Activated naive CD4-positive, alpha-beta T cell treated with anti-CD3 and anti-CD28 coated beads for 36 hours (primary cell): Measurements from ENCODE around the gene SLC6A1. TPM values are rescaled to one million over a fixed set of nuclear protein-coding genes. Genes with fewer than 3 reads are reported as not detected.
A peak's percentile ranks its signal among the peaks of the same experiment; 100 is the strongest.

ENCODE experiments used
- CTCF ChIA-PET: fragments of 350-600 bp; sonication (Branson Sonifier 250); formaldehyde crosslinking; loops from one replicate; lab custom pipeline; 2021; ENCODE audit warnings: antibody characterized with exemption; lab: Charles Lee
- DNase-seq: peaks from one replicate; pipeline ENCODE4 v3.0.0-alpha.2; 2020
- H3K27ac Mint-ChIP-seq: one replicate; pipeline ENCODE4 v1.8.0; 2021; ENCODE audit warnings: mild to moderate bottlenecking, mixed read lengths
- H3K27me3 Mint-ChIP-seq: one replicate; pipeline ENCODE4 v1.8.0; 2021; ENCODE audit warnings: low read depth, mixed read lengths
- H3K36me3 Mint-ChIP-seq: one replicate; pipeline ENCODE4 v1.8.0; 2021; ENCODE audit warnings: low read depth, mixed read lengths
- H3K4me1 Mint-ChIP-seq: one replicate; pipeline ENCODE4 v1.8.0; 2021; ENCODE audit warnings: low read depth, mixed read lengths
- H3K4me3 Mint-ChIP-seq: one replicate; pipeline ENCODE4 v1.8.0; 2021; ENCODE audit warnings: mild to moderate bottlenecking, moderate library complexity, mixed read lengths
- H3K9me3 Mint-ChIP-seq: one replicate; pipeline ENCODE4 v1.8.0; 2021; ENCODE audit warnings: mixed read lengths
- intact Hi-C: fragments of 100-400 bp; cut with micrococcal nuclease; formaldehyde crosslinking; loops from one replicate; pipeline ENCODE4 v1.15.1; 2023
- total RNA-seq, 2 experiments: library from RNA; stranded (reverse); gene quantifications; one replicate each; pipeline ENCODE4 v1.2.3, GENCODE V29; 2021

Gene SLC6A1
- total RNA-seq, result not detected

DNA sequence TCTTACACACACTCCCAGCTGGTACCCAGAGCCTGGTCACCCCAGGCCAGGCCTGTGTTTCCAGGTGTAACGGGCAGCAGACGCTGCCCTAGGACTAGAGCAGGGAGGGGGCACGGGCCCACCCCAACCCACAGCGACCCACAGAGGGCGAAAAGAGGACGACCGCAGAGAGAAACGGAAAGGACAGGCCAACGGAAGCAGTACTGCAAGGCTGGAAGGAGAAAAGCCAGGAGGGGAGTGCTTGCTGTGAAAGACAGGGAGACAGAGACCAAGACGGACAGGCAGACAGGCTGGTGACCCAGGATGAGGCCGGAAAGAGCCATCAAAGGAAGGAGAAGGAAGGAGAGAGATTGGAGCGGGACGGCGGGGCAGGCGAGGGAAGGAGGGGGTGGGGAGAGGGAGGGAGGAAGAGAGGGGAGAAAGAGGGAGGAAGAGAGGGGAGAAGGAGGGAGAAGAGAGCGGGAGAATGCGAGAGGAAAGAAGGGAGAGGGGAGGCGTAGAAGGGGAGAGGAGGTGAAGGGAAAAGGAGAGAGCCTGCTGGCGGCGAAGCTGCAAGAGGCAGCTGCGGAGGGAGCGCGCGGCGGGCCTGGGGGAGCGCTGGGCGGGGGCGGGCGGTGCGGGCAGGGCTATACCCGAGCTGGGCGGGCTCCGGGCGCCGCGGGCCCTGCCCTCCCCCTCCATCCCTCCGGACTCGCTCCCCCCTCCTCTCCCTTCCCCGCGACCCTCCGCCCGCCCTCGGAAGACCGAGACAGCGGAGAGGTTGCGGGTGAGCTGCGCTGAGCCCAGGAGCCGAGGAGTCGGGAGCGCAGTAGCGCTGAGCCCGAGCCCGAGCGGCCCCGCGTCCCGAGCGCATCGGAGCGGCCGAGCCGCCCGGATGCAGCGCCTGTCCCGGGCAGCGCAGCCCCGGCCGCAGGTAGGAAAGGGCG is at the start of gene SLC6A1:
Gene SLC6A1, plus strand, starts transcription at position 732 of the 926 bp plus-strand sequence. CDS start 24,464 bp downstream, outside the sequence.
- Mint-ChIP-seq H3K27ac (no peak within 1 kb of the TSS), H3K4me1 (peaks cover 4% of the 10 kb centered on the region), H3K4me3 (peak within 1 kb of the TSS; percentile 43), H3K27me3 (peaks cover 61% of the 10 kb centered on the region), H3K36me3 (no peaks in the 10 kb centered on the region), H3K9me3 (no peaks in the 10 kb centered on the region)
- intact Hi-C loops, result no loop called here
- CTCF ChIA-PET, result no interaction called here
- DNase-seq, result no peak

DNA sequence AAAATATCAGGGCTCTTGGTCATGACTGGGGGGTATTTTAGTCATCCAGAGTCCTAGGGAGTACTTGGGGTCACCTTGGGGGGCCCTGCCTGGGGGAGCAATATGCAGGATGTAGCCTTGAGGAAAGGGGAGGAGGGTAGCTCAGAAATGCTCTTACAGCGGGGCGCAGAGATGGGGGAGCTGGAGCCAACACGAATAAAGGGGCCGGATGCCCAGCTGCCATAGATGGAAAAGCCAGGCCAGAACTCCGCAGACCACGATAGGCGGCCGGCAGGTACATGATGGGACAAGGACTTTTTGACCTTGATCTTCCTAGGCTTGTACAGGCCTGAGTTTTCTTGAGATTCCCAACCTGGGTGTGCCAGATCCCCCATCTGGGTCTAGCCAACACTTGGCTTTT is 47.7 kb upstream of the SLC6A1 start:
- DNase-seq, result no peak
- intact Hi-C loops, result loop anchor here (1.0 to 10.0 kb wide), 4 partner anchors 37 to 710 kb away; no protein-coding TSS in a partner anchor
- Mint-ChIP-seq H3K4me1 (no peaks in the 10 kb centered on the region), H3K27me3 (peaks cover 15% of the 10 kb centered on the region), H3K4me3 (no peak overlapping the region), H3K9me3 (peaks cover 2% of the 10 kb centered on the region), H3K27ac (no peak overlapping the region), H3K36me3 (no peaks in the 10 kb centered on the region)
- CTCF ChIA-PET, result interaction anchor here (0.6 to 4.9 kb wide), 3 partner anchors 18 to 116 kb away, joined by 3 to 39 read pairs (median 3); no protein-coding TSS in a partner anchor

DNA sequence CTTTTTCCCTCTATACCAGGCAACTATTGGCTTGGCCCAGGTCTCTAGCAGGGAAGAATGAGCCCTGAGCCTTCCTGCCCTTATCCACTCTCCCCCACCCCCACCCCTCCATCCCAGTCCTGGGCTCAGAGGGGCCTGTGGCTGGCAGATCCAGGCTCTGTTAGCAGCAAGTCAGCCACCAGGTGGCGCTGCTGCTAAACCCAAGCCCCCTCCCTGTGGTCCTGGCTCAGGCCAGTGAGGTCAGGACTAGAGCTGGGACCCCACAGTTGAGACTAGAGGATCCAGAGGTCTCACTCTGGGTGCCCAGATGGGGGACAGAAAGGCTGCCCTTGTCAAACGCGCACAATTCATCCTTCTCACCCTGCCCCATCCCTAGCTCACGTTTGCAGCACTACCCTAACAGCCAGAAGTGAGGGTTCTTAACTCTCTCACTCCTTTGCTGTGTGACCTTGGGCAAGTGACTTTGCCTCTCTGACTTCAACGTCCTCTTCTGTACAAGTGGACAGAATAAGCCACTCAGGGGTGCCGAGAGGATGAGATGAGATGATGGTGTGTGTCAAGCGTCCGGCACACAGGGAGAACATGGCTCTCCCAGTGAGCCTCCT is 46.8 kb upstream of the SLC6A1 start:
- peaks cover 2% of the 10 kb centered on the region for H3K9me3 Mint-ChIP-seq
- H3K4me1 Mint-ChIP-seq, result no peaks in the 10 kb centered on the region
- no peaks in the 10 kb centered on the region for H3K36me3 Mint-ChIP-seq
- intact Hi-C loops, result loop anchor here (1.0 to 10.0 kb wide), 4 partner anchors 37 to 709 kb away; no protein-coding TSS in a partner anchor
- DNase-seq, result peak; percentile 70
- H3K27ac Mint-ChIP-seq, result no peak overlapping the region
- H3K4me3 Mint-ChIP-seq, result no peak overlapping the region
- peaks cover 15% of the 10 kb centered on the region for H3K27me3 Mint-ChIP-seq
- CTCF ChIA-PET, result interaction anchor here (0.5 to 4.9 kb wide), 7 partner anchors 11 to 159 kb away, joined by 3 to 39 read pairs (median 5); no protein-coding TSS in a partner anchor

DNA sequence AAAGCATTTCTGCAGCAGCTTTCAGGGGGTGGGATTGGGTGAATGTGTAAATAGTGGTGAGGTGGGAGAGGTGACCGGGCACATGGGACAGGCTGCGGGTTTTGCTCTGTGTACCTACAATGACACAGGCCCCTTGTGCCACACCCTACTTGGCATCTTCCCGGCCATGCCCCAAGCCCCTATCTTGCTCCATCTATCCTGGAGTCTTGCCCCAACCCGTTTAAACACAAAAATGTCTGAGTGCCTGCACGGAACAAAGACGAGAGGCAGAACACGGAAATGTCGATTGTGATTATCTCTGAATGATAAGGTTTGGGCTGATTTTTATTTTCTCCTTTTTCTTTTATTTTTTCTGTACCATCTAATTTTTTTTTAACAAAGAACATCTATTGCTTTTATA is 46.0 kb upstream of the SLC6A1 start:
- Mint-ChIP-seq H3K36me3 (no peaks in the 10 kb centered on the region), H3K4me3 (no peak overlapping the region), H3K27me3 (peaks cover 15% of the 10 kb centered on the region), H3K9me3 (peaks cover 2% of the 10 kb centered on the region), H3K4me1 (no peaks in the 10 kb centered on the region), H3K27ac (no peak overlapping the region)
- no peak for DNase-seq
- CTCF ChIA-PET, result interaction anchor here (1.0 to 4.9 kb wide), 8 partner anchors 10 to 208 kb away, joined by 3 to 39 read pairs (median 4); no protein-coding TSS in a partner anchor
- intact Hi-C loops, result loop anchor here (5.0 to 10.0 kb wide), 3 partner anchors 36 to 708 kb away; no protein-coding TSS in a partner anchor

DNA sequence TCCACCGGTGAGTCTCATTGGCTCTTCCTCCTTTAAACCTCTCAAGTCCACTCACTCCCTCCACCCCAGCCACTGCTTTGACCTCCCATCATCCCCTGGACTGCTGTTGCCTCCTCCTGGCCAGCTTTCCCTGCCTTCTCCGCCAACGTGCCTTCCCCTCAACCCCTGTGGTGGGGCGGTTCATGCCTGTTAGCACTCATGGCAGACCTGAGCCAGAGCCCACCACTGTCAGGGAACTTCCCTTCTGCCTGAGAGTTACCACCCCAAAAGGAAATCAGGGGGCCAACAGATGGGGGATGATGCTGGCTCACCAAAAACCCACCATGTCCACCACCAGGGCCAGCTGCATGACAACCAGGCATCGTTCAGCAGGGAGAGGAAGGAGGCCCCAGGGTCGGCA is 44.2 kb upstream of the SLC6A1 start:
- Mint-ChIP-seq H3K9me3 (no peaks in the 10 kb centered on the region), H3K4me3 (no peak overlapping the region), H3K36me3 (no peaks in the 10 kb centered on the region), H3K27ac (no peak overlapping the region), H3K27me3 (peaks cover 18% of the 10 kb centered on the region), H3K4me1 (no peaks in the 10 kb centered on the region)
- no peak for DNase-seq
- CTCF ChIA-PET, result interaction anchor here (4.9 kb wide), 1 partner anchor 112 kb away, joined by 39 read pairs; no protein-coding TSS in a partner anchor
- intact Hi-C loops, result loop anchor here (5.0 to 10.0 kb wide), 3 partner anchors 34 to 706 kb away; no protein-coding TSS in a partner anchor

DNA sequence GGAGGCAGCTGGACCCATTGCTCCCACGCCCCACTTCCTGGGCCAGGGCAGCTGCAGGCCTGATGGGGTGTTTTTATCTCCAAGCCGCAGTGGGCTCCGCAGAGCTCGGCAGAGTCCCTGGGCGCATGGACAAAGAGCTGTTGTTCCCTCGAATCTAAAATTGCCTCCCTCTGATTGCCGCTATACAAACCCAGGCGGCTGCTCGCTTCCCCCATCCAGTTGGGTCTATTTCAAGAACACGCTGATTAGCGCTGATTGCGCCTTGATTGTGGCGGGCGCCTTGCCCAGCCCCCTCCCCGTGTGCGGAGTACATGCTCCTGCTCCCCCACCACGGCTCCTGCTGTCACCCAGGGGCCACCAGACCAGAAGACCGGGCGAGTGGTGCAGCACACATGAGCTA is 43.4 kb upstream of the SLC6A1 start:
- Mint-ChIP-seq H3K4me3 (no peak overlapping the region), H3K36me3 (no peaks in the 10 kb centered on the region), H3K4me1 (no peaks in the 10 kb centered on the region), H3K27me3 (peaks cover 18% of the 10 kb centered on the region), H3K9me3 (no peaks in the 10 kb centered on the region), H3K27ac (no peak overlapping the region)
- CTCF ChIA-PET, result interaction anchor here (0.9 kb wide), 1 partner anchor 111 kb away, joined by 3 read pairs; no protein-coding TSS in a partner anchor
- DNase-seq, result no peak
- intact Hi-C loops, result loop anchor here (5.0 to 10.0 kb wide), 3 partner anchors 33 to 706 kb away; no protein-coding TSS in a partner anchor

DNA sequence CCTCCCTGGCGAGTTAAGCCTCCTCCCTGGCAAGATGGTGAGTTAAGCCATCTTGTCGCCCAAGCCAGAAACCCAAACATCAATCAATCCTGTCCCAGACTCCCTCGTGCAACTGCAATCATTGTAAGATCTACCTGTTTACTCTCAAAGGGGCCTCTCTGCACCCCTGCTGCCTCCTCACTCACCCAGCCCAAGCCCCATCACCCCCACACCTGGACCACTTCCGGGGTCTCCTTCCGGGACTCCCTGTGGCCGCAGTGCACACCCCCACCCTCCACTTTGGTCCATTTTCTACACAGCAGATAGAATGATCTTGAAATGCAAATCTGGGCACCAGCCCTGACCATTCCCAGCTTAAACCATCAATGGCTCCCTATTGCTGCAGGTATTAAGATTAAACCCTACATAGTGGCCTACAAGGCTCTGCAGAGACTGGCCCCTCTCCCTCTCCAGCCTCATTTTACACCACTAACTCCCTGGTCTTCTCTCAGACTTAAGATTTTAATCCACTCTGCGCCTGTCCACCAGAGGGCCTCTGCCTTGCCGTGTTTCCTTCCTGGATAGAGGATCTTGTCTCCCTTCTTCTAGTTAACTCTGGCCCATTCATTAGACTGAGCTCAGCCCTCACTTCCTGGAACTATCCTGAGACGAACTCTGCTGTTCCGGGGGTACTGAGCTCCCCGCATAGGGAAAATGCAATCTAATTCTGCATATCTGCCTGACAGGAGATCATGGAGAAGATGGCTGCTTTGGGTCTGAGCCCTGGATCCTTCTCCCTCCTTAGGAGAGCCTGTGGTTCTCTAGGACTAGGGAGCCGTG is 41.9 kb upstream of the SLC6A1 start:
- H3K9me3 Mint-ChIP-seq, result no peaks in the 10 kb centered on the region
- peaks cover 11% of the 10 kb centered on the region for H3K27me3 Mint-ChIP-seq
- CTCF ChIA-PET, result interaction anchor here (0.6 to 0.7 kb wide), 3 partner anchors 121 to 161 kb away, joined by 3 read pairs; no protein-coding TSS in a partner anchor
- intact Hi-C loops, result no loop called here
- peak; percentile 13 for DNase-seq
- no peaks in the 10 kb centered on the region for H3K36me3 Mint-ChIP-seq
- no peaks in the 10 kb centered on the region for H3K4me1 Mint-ChIP-seq
- H3K4me3 Mint-ChIP-seq, result no peak overlapping the region
- H3K27ac Mint-ChIP-seq, result no peak overlapping the region

DNA sequence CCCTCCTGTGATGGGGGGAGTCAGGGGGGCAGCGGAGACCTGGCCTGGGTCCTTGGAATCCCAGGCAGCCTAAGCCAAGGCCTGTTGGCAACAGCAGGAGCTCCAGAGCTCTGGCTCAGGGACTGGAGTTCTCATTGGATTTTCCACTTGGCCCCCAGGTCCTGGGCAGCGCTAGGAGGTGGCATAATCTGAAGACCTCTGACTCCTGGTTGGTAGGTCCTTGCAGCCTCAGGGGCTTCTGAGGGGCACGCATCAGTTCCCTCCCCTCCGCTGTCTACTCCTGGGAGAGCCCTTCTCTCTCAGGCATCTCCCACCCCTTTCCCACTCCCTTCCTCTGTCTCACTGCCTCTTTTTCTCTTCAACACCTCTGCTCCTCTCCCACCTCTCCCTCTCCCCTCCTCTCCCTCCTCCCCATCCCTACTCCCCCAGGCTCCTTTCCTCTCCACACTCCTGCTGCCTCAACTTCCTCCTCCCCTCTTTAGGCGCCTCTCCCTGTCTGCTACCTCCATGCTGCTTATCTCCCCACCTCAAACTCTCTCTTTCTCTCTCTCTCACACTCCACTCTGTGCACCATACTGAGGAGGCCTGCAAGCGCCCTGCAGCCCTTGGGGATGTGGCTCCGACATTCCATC is 41.1 kb upstream of the SLC6A1 start:
- H3K4me3 Mint-ChIP-seq, result no peak overlapping the region
- intact Hi-C loops, result no loop called here
- no peaks in the 10 kb centered on the region for H3K4me1 Mint-ChIP-seq
- H3K9me3 Mint-ChIP-seq, result no peaks in the 10 kb centered on the region
- H3K27me3 Mint-ChIP-seq, result peaks cover 8% of the 10 kb centered on the region
- DNase-seq, result no peak
- H3K36me3 Mint-ChIP-seq, result no peaks in the 10 kb centered on the region
- CTCF ChIA-PET, result interaction anchor here (0.6 to 0.7 kb wide), 3 partner anchors 121 to 162 kb away, joined by 3 read pairs; no protein-coding TSS in a partner anchor
- no peak overlapping the region for H3K27ac Mint-ChIP-seq

DNA sequence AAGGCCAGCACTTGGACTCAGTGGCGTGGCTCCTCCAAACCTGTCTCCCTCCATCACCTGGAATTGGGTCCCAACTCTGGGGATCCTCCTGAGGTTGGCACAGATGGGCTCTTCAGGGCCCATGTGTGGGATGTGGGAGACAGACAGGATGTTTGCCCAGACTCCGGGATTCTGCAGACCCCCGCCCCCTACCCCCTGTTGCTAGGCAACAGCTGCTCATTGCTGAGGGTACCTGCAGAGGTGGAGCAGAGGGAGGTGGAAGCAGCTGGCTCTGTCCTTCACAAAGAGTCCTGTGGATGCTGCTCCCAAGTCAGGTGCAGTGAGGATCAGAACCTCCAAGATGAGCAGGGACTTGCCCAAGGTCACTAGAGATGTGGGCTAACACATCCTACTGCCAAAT is 40.0 kb upstream of the SLC6A1 start:
- DNase-seq, result no peak
- intact Hi-C loops, result no loop called here
- no peaks in the 10 kb centered on the region for H3K36me3 Mint-ChIP-seq
- no peaks in the 10 kb centered on the region for H3K4me1 Mint-ChIP-seq
- H3K4me3 Mint-ChIP-seq, result no peak overlapping the region
- H3K9me3 Mint-ChIP-seq, result no peaks in the 10 kb centered on the region
- CTCF ChIA-PET, result interaction anchor here (1.6 kb wide), 1 partner anchor 108 kb away, joined by 4 read pairs; no protein-coding TSS in a partner anchor
- no peak overlapping the region for H3K27ac Mint-ChIP-seq
- peaks cover 6% of the 10 kb centered on the region for H3K27me3 Mint-ChIP-seq

DNA sequence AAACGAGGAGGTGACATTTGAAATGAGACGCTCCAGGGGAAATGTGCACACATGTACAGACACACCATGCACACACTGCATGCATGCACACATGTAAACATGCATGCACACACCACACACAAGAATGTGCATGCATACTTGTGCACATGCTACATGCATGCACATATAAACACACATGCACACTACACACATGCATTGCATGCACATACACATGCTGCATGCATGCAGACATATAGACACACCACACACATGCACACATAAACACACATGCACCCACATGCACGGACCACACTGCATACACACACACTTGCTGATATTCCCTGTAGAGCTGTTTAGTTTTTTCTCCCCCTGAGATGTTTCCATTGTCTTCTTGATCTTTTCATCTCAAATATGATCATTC is 37.8 kb upstream of the SLC6A1 start:
- CTCF ChIA-PET, result interaction anchor here (0.6 kb wide), 1 partner anchor 163 kb away, joined by 6 read pairs; no protein-coding TSS in a partner anchor
- H3K27me3 Mint-ChIP-seq, result peaks cover 3% of the 10 kb centered on the region
- H3K27ac Mint-ChIP-seq, result no peak overlapping the region
- H3K4me3 Mint-ChIP-seq, result no peak overlapping the region
- no peaks in the 10 kb centered on the region for H3K4me1 Mint-ChIP-seq
- H3K36me3 Mint-ChIP-seq, result no peaks in the 10 kb centered on the region
- no peaks in the 10 kb centered on the region for H3K9me3 Mint-ChIP-seq
- no peak for DNase-seq
- intact Hi-C loops, result no loop called here
